AG09309 (cell line): Measurements from ENCODE around the gene PRDM16.

Experiments
- DNase-seq: peaks from one replicate; pipeline ENCODE4 v3.0.0-alpha.2; 2010; ENCODE audit warnings: low read depth
- H3K4me3 ChIP-seq: 2 replicates; pipeline ENCODE4 v1.5.1; 2011; ENCODE audit warnings: mild to moderate bottlenecking, low read depth, low read length, moderate library complexity; ENCODE audit not compliant: control insufficient read depth
- CTCF ChIP-seq: IDR thresholded peaks from 2 replicates; pipeline ENCODE4 v1.5.1; 2011; ENCODE audit warnings: mild to moderate bottlenecking, low read depth, low read length, inconsistent platforms; ENCODE audit not compliant: insufficient read depth, control insufficient read depth; ENCODE audit errors: missing control alignments

Gene PRDM16

GRCh38 chr1:3292051-3292722, 223.2 kb downstream of the PRDM16 start:
- DNase-seq = no peak
- no peak overlapping the region for H3K4me3 ChIP-seq
- TF ChIP-seq CTCF = no peak

- no peak for TF ChIP-seq CTCF
- no peak overlapping the region for H3K4me3 ChIP-seq
Measured at GRCh38 chr1:3292868-3293562, 224.0 kb downstream of the PRDM16 start.

GRCh38 chr1:3293563-3294080, 224.6 kb downstream of the PRDM16 start:
- no peak for TF ChIP-seq CTCF
- no peak overlapping the region for H3K4me3 ChIP-seq
- no peak for DNase-seq

More at GRCh38 chr1:3292868-3293562, 224.0 kb downstream of the PRDM16 start:
- DNase-seq = no peak

GRCh38 chr1:3294450-3294849, 225.4 kb downstream of the PRDM16 start:
- DNase-seq = no peak
- H3K4me3 ChIP-seq = no peak overlapping the region
- no peak for TF ChIP-seq CTCF

- TF ChIP-seq CTCF = no peak
- DNase-seq = no peak
- no peak overlapping the region for H3K4me3 ChIP-seq
Measured at GRCh38 chr1:3295846-3296245, 226.8 kb downstream of the PRDM16 start.

GRCh38 chr1:3296326-3296725, 227.3 kb downstream of the PRDM16 start:
- H3K4me3 ChIP-seq = no peak overlapping the region
- no peak for TF ChIP-seq CTCF
- no peak for DNase-seq
